ENCODE data around the gene LMOD2. TPM values are rescaled to one million over a fixed set of nuclear protein-coding genes. Genes with fewer than 3 reads are reported as not detected.

The LMOD2 gene
- total RNA-seq, 1 experiment from 2014 or later = not detected

- no peak for DNase-seq (ENCODE audit: low read depth)
Observed at GRCh38 chr7:123669485-123669884, 13.8 kb downstream of the LMOD2 start.

GRCh38 chr7:123673137-123673732, 17.6 kb downstream of the LMOD2 start:
- no peak for DNase-seq (ENCODE audit: low read depth)

GRCh38 chr7:123673752-123674398, 18.2 kb downstream of the LMOD2 start:
- DNase-seq (ENCODE audit: low read depth) = no peak

- no peak for DNase-seq (ENCODE audit: low read depth)
Observed at GRCh38 chr7:123674399-123675180, 18.9 kb downstream of the LMOD2 start.

GRCh38 chr7:123675181-123675473, 19.5 kb downstream of the LMOD2 start:
- DNase-seq (ENCODE audit: low read depth) = no peak

- no peak for DNase-seq (ENCODE audit: low read depth)
Observed at GRCh38 chr7:123677061-123677715, 21.5 kb downstream of the LMOD2 start.

- DNase-seq (ENCODE audit: low read depth) = no peak
Observed at GRCh38 chr7:123679614-123680013, 23.9 kb downstream of the LMOD2 start.

GRCh38 chr7:123680580-123680979, 24.9 kb downstream of the LMOD2 start:
- DNase-seq (ENCODE audit: low read depth) = no peak

GRCh38 chr7:123681561-123681960, 25.9 kb downstream of the LMOD2 start:
- DNase-seq (ENCODE audit: low read depth) = no peak

- peak; percentile 74 for DNase-seq (ENCODE audit: low read depth)
Observed at GRCh38 chr7:123682690-123683089, 27.0 kb downstream of the LMOD2 start.

- DNase-seq (ENCODE audit: low read depth) = no peak
Observed at GRCh38 chr7:123687161-123687560, 31.5 kb downstream of the LMOD2 start.

GRCh38 chr7:123687727-123688126, 32.1 kb downstream of the LMOD2 start:
- no peak for DNase-seq (ENCODE audit: low read depth)

GRCh38 chr7:123689250-123689649, 33.6 kb downstream of the LMOD2 start:
- no peak for DNase-seq (ENCODE audit: low read depth)

- DNase-seq (ENCODE audit: low read depth) = no peak
Observed at GRCh38 chr7:123690550-123690949, 34.9 kb downstream of the LMOD2 start.

- DNase-seq (ENCODE audit: low read depth) = no peak
Observed at GRCh38 chr7:123692471-123692877, 36.8 kb downstream of the LMOD2 start.

- DNase-seq (ENCODE audit: low read depth) = no peak
Observed at GRCh38 chr7:123695944-123696677, 40.4 kb downstream of the LMOD2 start.

- no peak for DNase-seq (ENCODE audit: low read depth)
Observed at GRCh38 chr7:123705211-123705901, 49.7 kb downstream of the LMOD2 start.

- DNase-seq (ENCODE audit: low read depth) = no peak
Observed at GRCh38 chr7:123709525-123709924, 53.9 kb downstream of the LMOD2 start.

GRCh38 chr7:123710683-123711082, 55.0 kb downstream of the LMOD2 start:
- DNase-seq (ENCODE audit: low read depth) = no peak

- DNase-seq (ENCODE audit: low read depth) = no peak
Observed at GRCh38 chr7:123711832-123712293, 56.2 kb downstream of the LMOD2 start.

GRCh38 chr7:123712619-123713018, 57.0 kb downstream of the LMOD2 start:
- DNase-seq (ENCODE audit: low read depth) = peak; percentile 65
